ENCODE data around the gene BCL2L1. TPM values are rescaled to one million over a fixed set of nuclear protein-coding genes. Genes with fewer than 3 reads are reported as not detected.

Gene BCL2L1
- total and polyA plus RNA-seq, 2 experiments from 2014 or later: 42.4 to 110 TPM

DNA sequence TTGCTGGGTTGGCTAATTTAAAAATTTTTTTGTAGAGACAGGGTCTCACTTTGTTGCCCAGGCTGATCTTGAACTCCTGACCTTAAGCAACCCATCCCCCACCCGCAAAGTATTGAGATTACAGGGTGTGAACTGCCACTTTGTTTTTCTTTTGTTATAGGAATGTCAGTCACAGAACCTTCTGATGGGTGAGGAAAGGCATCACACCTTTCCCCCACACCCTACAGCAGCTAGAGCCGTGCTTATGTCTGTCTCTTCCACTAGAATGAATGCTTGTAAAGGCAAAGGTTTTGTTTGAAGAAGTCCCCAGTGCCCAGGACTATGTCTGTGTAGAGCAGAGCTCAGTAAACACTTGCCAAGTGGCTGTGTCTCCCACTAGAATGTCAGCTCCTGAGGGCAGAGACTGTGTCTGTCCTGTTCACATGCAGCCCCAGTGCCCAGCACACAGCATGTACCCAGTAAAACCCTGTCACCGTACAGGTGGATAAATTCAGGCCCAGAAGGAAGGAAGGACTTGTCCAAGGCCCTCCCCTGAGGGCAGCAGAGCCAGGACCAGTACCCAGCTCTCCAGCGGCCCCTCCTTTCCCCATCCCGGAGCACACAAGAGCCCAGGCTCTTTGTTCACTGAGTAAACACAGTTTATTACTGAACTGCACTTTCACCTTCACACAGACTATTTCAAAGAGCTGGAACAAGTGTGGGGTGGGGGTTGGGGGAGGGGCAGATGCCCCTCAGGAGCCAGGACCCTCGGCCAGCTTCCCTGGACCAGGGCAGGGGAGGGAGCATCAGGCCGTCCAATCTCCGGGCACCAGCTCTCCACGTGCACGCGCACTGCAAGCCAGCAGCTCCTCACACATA lies 58.6 kb downstream of the BCL2L1 start:
- Histone ChIP-seq H4K20me1 (replicated peaks; ENCODE audit: insufficient read depth) (peaks cover 14% of the 10 kb centered on the region), H3K27ac (ENCODE audit: low read depth) (peak overlapping the region; percentile 69; the same call in 1 of the 2 replicates), H3K27me3 (ENCODE audit: insufficient read depth) (0 out of 2 replicates have a peak, but pooled peaks cover 2% of the 10 kb centered on the region), H2AFZ (no peak overlapping the region), H3K79me2 (replicated peaks; ENCODE audit: insufficient read depth) (no peaks in the 10 kb centered on the region), H3K4me2 (no peak overlapping the region), H3K4me1 (ENCODE audit: insufficient read depth) (peaks cover 18% of the 10 kb centered on the region), H3F3A (replicated peaks; ENCODE audit: low read depth) (peaks cover 35% of the 10 kb centered on the region), H3K4me3 (no peak overlapping the region), H3K9me2 (ENCODE audit: insufficient read depth) (no peaks in the 10 kb centered on the region), H3K36me3 (ENCODE audit: insufficient read depth) (peaks cover 3% of the 10 kb centered on the region; the same call in 1 of the 2 replicates)
- Mint-ChIP-seq H3K36me3 (ENCODE audit: low read depth) (peaks cover 11% of the 10 kb centered on the region; the same call in 2 of the 3 replicates), H3K4me1 (peaks cover 28% of the 10 kb centered on the region), H3K4me3 (no peak overlapping the region), H3K27ac (0 out of 2 replicates have a peak overlapping the region, but pooled peaks have one; percentile 19), H3K9me3 (no peaks in the 10 kb centered on the region), H3K27me3 (ENCODE audit: insufficient read depth, low read depth, poor library complexity) (peaks cover 15% of the 10 kb centered on the region)
- TF ChIP-seq ZNF331 (CRISPR knock-in tag; IDR thresholded peaks at IDR 0.05; ENCODE audit: low read depth) (no peak), NANOG (IDR thresholded peaks at IDR 0.05; ENCODE audit: borderline replicate concordance) (no peak), JUNB (IDR thresholded peaks at IDR 0.05; ENCODE audit: unreplicated experiment) (no peak), EZH2phosphoT487 (IDR thresholded peaks at IDR 0.05; ENCODE audit: unreplicated experiment) (no peak), EZH2 (IDR thresholded peaks at IDR 0.05; ENCODE audit: low read depth, unreplicated experiment) (no peak)
- TF ChIP-seq, protein P1, sequence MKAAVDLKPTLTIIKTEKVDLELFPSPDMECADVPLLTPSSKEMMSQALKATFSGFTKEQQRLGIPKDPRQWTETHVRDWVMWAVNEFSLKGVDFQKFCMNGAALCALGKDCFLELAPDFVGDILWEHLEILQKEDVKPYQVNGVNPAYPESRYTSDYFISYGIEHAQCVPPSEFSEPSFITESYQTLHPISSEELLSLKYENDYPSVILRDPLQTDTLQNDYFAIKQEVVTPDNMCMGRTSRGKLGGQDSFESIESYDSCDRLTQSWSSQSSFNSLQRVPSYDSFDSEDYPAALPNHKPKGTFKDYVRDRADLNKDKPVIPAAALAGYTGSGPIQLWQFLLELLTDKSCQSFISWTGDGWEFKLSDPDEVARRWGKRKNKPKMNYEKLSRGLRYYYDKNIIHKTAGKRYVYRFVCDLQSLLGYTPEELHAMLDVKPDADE (IDR thresholded peaks at IDR 0.05): no peak
- TF ChIP-seq, protein P2, sequence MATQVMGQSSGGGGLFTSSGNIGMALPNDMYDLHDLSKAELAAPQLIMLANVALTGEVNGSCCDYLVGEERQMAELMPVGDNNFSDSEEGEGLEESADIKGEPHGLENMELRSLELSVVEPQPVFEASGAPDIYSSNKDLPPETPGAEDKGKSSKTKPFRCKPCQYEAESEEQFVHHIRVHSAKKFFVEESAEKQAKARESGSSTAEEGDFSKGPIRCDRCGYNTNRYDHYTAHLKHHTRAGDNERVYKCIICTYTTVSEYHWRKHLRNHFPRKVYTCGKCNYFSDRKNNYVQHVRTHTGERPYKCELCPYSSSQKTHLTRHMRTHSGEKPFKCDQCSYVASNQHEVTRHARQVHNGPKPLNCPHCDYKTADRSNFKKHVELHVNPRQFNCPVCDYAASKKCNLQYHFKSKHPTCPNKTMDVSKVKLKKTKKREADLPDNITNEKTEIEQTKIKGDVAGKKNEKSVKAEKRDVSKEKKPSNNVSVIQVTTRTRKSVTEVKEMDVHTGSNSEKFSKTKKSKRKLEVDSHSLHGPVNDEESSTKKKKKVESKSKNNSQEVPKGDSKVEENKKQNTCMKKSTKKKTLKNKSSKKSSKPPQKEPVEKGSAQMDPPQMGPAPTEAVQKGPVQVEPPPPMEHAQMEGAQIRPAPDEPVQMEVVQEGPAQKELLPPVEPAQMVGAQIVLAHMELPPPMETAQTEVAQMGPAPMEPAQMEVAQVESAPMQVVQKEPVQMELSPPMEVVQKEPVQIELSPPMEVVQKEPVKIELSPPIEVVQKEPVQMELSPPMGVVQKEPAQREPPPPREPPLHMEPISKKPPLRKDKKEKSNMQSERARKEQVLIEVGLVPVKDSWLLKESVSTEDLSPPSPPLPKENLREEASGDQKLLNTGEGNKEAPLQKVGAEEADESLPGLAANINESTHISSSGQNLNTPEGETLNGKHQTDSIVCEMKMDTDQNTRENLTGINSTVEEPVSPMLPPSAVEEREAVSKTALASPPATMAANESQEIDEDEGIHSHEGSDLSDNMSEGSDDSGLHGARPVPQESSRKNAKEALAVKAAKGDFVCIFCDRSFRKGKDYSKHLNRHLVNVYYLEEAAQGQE (IDR thresholded peaks at IDR 0.05; ENCODE audit: unreplicated experiment): no peak
- TF ChIP-seq, protein P3, sequence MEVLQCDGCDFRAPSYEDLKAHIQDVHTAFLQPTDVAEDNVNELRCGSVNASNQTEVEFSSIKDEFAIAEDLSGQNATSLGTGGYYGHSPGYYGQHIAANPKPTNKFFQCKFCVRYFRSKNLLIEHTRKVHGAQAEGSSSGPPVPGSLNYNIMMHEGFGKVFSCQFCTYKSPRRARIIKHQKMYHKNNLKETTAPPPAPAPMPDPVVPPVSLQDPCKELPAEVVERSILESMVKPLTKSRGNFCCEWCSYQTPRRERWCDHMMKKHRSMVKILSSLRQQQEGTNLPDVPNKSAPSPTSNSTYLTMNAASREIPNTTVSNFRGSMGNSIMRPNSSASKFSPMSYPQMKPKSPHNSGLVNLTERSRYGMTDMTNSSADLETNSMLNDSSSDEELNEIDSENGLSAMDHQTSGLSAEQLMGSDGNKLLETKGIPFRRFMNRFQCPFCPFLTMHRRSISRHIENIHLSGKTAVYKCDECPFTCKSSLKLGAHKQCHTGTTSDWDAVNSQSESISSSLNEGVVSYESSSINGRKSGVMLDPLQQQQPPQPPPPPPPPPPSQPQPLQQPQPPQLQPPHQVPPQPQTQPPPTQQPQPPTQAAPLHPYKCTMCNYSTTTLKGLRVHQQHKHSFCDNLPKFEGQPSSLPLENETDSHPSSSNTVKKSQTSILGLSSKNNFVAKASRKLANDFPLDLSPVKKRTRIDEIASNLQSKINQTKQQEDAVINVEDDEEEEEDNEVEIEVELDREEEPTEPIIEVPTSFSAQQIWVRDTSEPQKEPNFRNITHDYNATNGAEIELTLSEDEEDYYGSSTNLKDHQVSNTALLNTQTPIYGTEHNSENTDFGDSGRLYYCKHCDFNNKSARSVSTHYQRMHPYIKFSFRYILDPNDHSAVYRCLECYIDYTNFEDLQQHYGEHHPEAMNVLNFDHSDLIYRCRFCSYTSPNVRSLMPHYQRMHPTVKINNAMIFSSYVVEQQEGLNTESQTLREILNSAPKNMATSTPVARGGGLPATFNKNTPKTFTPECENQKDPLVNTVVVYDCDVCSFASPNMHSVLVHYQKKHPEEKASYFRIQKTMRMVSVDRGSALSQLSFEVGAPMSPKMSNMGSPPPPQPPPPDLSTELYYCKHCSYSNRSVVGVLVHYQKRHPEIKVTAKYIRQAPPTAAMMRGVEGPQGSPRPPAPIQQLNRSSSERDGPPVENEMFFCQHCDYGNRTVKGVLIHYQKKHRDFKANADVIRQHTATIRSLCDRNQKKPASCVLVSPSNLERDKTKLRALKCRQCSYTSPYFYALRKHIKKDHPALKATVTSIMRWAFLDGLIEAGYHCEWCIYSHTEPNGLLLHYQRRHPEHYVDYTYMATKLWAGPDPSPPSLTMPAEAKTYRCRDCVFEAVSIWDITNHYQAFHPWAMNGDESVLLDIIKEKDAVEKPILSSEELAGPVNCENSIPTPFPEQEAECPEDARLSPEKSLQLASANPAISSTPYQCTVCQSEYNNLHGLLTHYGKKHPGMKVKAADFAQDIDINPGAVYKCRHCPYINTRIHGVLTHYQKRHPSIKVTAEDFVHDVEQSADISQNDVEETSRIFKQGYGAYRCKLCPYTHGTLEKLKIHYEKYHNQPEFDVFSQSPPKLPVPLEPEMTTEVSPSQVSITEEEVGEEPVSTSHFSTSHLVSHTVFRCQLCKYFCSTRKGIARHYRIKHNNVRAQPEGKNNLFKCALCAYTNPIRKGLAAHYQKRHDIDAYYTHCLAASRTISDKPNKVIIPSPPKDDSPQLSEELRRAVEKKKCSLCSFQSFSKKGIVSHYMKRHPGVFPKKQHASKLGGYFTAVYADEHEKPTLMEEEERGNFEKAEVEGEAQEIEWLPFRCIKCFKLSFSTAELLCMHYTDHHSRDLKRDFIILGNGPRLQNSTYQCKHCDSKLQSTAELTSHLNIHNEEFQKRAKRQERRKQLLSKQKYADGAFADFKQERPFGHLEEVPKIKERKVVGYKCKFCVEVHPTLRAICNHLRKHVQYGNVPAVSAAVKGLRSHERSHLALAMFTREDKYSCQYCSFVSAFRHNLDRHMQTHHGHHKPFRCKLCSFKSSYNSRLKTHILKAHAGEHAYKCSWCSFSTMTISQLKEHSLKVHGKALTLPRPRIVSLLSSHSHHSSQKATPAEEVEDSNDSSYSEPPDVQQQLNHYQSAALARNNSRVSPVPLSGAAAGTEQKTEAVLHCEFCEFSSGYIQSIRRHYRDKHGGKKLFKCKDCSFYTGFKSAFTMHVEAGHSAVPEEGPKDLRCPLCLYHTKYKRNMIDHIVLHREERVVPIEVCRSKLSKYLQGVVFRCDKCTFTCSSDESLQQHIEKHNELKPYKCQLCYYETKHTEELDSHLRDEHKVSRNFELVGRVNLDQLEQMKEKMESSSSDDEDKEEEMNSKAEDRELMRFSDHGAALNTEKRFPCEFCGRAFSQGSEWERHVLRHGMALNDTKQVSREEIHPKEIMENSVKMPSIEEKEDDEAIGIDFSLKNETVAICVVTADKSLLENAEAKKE (CRISPR knock-in tag; IDR thresholded peaks at IDR 0.05): no peak
- no peak for ATAC-seq
- peak; percentile 39 for DNase-seq (ENCODE audit: low spot score)

All from GM23338 (cell line).